HepG2 (cell line): ENCODE measurements around the gene GRIA3. TPM values are rescaled to one million over a fixed set of nuclear protein-coding genes. Genes with fewer than 3 reads are reported as not detected.

Experiments used
- ATAC-seq: fragments of 200-7000 bp; cut with Tn5 transposase; 3 replicates; pipeline ENCODE4 v1.9.1; 2020; ENCODE audit warnings: mild to moderate bottlenecking, moderate library complexity
- BruUV-seq: library from RNA; stranded (reverse); fragments of 400-500 nt; replicated peaks from 2 replicates; lab custom pipeline; 2021; lab: Mats Ljungman, UMichigan
- CTCF ChIA-PET: fragments of 300-600 bp; formaldehyde crosslinking; extraction: SDS; loops from one replicate; lab custom pipeline; 2021; ENCODE audit warnings: low total read pairs, inconsistent platforms, low intra/inter-chr PET ratio; lab: Yijun Ruan, JAX
- POLR2A ChIA-PET: fragments of 350-600 bp; sonication (Branson Sonifier 250); formaldehyde crosslinking; loops from one replicate; lab custom pipeline; 2020; ENCODE audit warnings: antibody characterized with exemption, inconsistent platforms; lab: Yijun Ruan, JAX
- DNase-seq: peaks from one replicate; pipeline ENCODE4 v3.0.0-alpha.2; 2015; ENCODE audit warnings: low spot score
- FAIRE-seq: peaks from 3 replicates; lab custom pipeline; 2011; peaks lifted over from hg19 to GRCh38; lab: Jason Lieb, UNC
- H2AFZ ChIP-seq: one replicate; pipeline ENCODE4 v1.6.1; 2011; ENCODE audit warnings: low read length, inconsistent platforms
- H3K27ac ChIP-seq: fragments of 300-600 bp; 3 replicates; pipeline ENCODE4 v1.8.0; 2011; ENCODE audit warnings: mixed run types, mild to moderate bottlenecking, mixed read lengths, low read length, inconsistent platforms; ENCODE audit not compliant: insufficient read depth; ENCODE audit errors: extremely low read length
- H3K27me3 ChIP-seq, 2 experiments: fragments of 200-600 bp in 1 of 2; 2 replicates in 1 of 2; 3 replicates in 1 of 2; pipeline versions ENCODE4 v1.6.0 to v1.8.0; 2011; ENCODE audit warnings: low read length in 2 of 2, mild to moderate bottlenecking in 2 of 2, moderate library complexity in 2 of 2, inconsistent platforms in 1 of 2; ENCODE audit not compliant: insufficient read depth in 2 of 2, control insufficient read depth in 1 of 2
- H3K36me3 ChIP-seq, 2 experiments: fragments of 200-600 bp in 1 of 2; replicated peaks in 1 of 2; 2 replicates in 1 of 2; 3 replicates in 1 of 2; pipeline versions ENCODE4 v1.5.1 to v1.8.0; 2011; ENCODE audit warnings: low read length in 2 of 2, inconsistent platforms in 1 of 2; ENCODE audit not compliant: insufficient read depth in 2 of 2, control insufficient read depth in 1 of 2
- H3K4me1 ChIP-seq: 2 replicates; pipeline ENCODE4 v1.5.1; 2012; ENCODE audit warnings: low read length, inconsistent platforms; ENCODE audit not compliant: insufficient read depth
- H3K4me2 ChIP-seq: 2 replicates; pipeline ENCODE4 v1.6.0; 2011; ENCODE audit warnings: low read depth, low read length, inconsistent platforms
- H3K4me3 ChIP-seq, 3 experiments: fragments of 200-600 bp in 1 of 3; sonication (generic), shearing (Covaris generic) in 1 of 3; replicated peaks in 1 of 3; 2 replicates each; pipeline ENCODE4 v1.5.1; 2011 to 2016; ENCODE audit warnings: low read length in 3 of 3, inconsistent platforms in 2 of 3, low read depth in 2 of 3, mild to moderate bottlenecking in 2 of 3, control low read depth in 1 of 3, mixed read lengths in 1 of 3; ENCODE audit not compliant: insufficient read depth in 1 of 3
- H3K79me2 ChIP-seq: one replicate; pipeline ENCODE4 v1.6.1; 2011; ENCODE audit warnings: low read length, inconsistent platforms; ENCODE audit not compliant: insufficient read depth
- H3K9ac ChIP-seq: 2 replicates; pipeline ENCODE4 v1.6.0; 2011; ENCODE audit warnings: mild to moderate bottlenecking, low read depth, low read length, inconsistent platforms; ENCODE audit not compliant: insufficient read depth
- H3K9me3 ChIP-seq: 2 replicates; pipeline ENCODE4 v1.5.1; 2012; ENCODE audit warnings: mild to moderate bottlenecking, low read length
- H4K20me1 ChIP-seq: 2 replicates; pipeline ENCODE4 v1.6.0; 2011; ENCODE audit warnings: inconsistent platforms, mild to moderate bottlenecking, low read length, moderate library complexity; ENCODE audit not compliant: insufficient read depth
- BCL6 ChIP-seq: IDR thresholded peaks from 2 replicates; pipeline ENCODE4 v1.6.1; 2016; ENCODE audit warnings: missing genetic modification reagents, missing compliant biosample characterization
- CHCHD3 ChIP-seq: sonication (generic); formaldehyde crosslinking; IDR thresholded peaks from 2 replicates; pipeline ENCODE4 v1.8.0; 2022; ENCODE audit warnings: mild to moderate bottlenecking, missing genetic modification reagents, moderate library complexity
- KDM1A ChIP-seq: IDR thresholded peaks from 2 replicates; pipeline ENCODE4 v1.6.1; 2016; ENCODE audit warnings: missing compliant biosample characterization
- REPIN1 ChIP-seq: sonication (generic); formaldehyde crosslinking; IDR thresholded peaks from 2 replicates; pipeline ENCODE4 v1.8.0; 2022; ENCODE audit warnings: missing genetic modification reagents, low read depth, mild to moderate bottlenecking, borderline replicate concordance
- SNAPC2 ChIP-seq: sonication (generic); formaldehyde crosslinking; IDR thresholded peaks from 2 replicates; pipeline ENCODE4 v1.8.1; 2022; ENCODE audit warnings: mild to moderate bottlenecking, missing genetic modification reagents
- ZIK1 ChIP-seq: sonication (generic); formaldehyde crosslinking; IDR thresholded peaks from 2 replicates; pipeline ENCODE4 v1.5.0; 2020; ENCODE audit warnings: mild to moderate bottlenecking, low read depth, missing genetic modification reagents, borderline replicate concordance
- ZNF629 ChIP-seq: sonication (generic); formaldehyde crosslinking; conservative IDR thresholded peaks from 2 replicates; pipeline ENCODE4 v1.5.0; 2020; ENCODE audit warnings: missing genetic modification reagents
- ZNF782 ChIP-seq: sonication (generic); formaldehyde crosslinking; IDR thresholded peaks from 2 replicates; pipeline ENCODE4 v1.4.0; 2020; ENCODE audit warnings: missing genetic modification reagents, mild to moderate bottlenecking, borderline replicate concordance
- WGBS: methylation state at CpG from one replicate; pipeline ENCODE4 v1.1.6; 2017; ENCODE audit warnings: low lambda C conversion rate; 5-methylcytosine and 5-hydroxymethylcytosine counted together
- in situ Hi-C: cut with HindIII; loops from 2 replicates; pipeline ENCODE4 v1.10.0; 2017; ENCODE audit warnings: low pct_unique_long_range_greater_than_20kb; ENCODE audit not compliant: extremely low pct_ligation_motif_present
- intact Hi-C: fragments of 100-400 bp; cut with micrococcal nuclease; formaldehyde crosslinking; loops from one replicate; pipeline ENCODE4 v1.10.0; 2022; ENCODE audit not compliant: unreplicated experiment
- polyA plus RNA-seq, 8 experiments: library from polyadenylated mRNA; depleted of rRNA in 3 of 8; stranded (reverse) in 7 of 8; unstranded in 1 of 8; fragments of >200 nt; fragmentation: Illumina TruSeq in 4 of 8; extraction: Trizol in 4 of 8; gene quantifications; 2 replicates each; pipeline versions ENCODE4 v1.2.1 to v1.2.3, GENCODE V29; 2011 to 2016; ENCODE audit warnings: low read depth in 4 of 8, missing spikeins in 1 of 8, mixed read lengths in 1 of 8; ENCODE audit not compliant: insufficient read depth in 1 of 8
- total RNA-seq, 5 experiments: library from RNA; depleted of rRNA; stranded (reverse); fragments of >200 nt; fragmentation: Illumina TruSeq; extraction: Trizol; gene quantifications; 2 replicates each; pipeline ENCODE4 v1.2.3, GENCODE V29; 2016; ENCODE audit warnings: low read depth in 1 of 5
- TF ChIP-seq, protein P1 (sequence below): sonication (generic); formaldehyde crosslinking; IDR thresholded peaks from 2 replicates; pipeline ENCODE4 v1.4.0; 2020; ENCODE audit warnings: missing genetic modification reagents
- TF ChIP-seq, protein P2 (sequence below): sonication (generic); formaldehyde crosslinking; IDR thresholded peaks from 2 replicates; pipeline ENCODE4 v1.5.0; 2020; ENCODE audit warnings: missing genetic modification reagents
- TF ChIP-seq, protein P3 (sequence below): sonication (generic); formaldehyde crosslinking; IDR thresholded peaks from 2 replicates; pipeline ENCODE4 v1.4.0; 2020; ENCODE audit warnings: missing genetic modification reagents, mild to moderate bottlenecking, borderline replicate concordance

The GRIA3 gene
- total and polyA plus RNA-seq, 2 of the 13 experiments (the other 11 are each of a cell fraction or from before 2014, with no cell fraction given) = not detected

DNA sequence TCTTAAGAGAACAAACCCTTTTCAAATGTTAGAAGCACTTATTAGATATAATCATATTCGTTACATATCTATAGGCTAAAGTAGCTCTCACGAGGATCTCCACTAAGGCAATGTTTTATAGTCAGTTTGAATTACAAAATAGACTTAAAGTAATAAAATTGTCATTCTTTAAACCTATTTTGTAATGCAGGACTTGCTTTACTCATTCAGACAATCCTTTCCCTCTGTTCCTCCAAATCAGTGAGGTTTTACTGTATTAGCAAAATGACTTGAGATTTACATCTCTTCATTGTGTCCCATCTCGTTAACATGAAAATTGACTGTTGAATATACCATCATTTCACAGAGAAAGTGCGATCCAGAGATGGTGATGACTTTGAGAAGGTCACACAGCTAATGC, 284.4 kb downstream of the GRIA3 start:
- Histone ChIP-seq H3K36me3 (no peaks in the 10 kb centered on the region), H3K9ac (no peak overlapping the region), H4K20me1 (no peaks in the 10 kb centered on the region), H3K79me2 (no peaks in the 10 kb centered on the region), H3K27ac (no peak overlapping the region), H3K4me2 (no peak overlapping the region), H3K4me1 (peaks cover 17% of the 10 kb centered on the region), H2AFZ (no peak overlapping the region), H3K9me3 (no peaks in the 10 kb centered on the region), H3K27me3 (no peaks in the 10 kb centered on the region), H3K4me3 (no peak overlapping the region)
- ChIA-PET POLR2A (no interaction called here), CTCF (no interaction called here)
- TF ChIP-seq BCL6 = no peak
- TF ChIP-seq, protein P1, sequence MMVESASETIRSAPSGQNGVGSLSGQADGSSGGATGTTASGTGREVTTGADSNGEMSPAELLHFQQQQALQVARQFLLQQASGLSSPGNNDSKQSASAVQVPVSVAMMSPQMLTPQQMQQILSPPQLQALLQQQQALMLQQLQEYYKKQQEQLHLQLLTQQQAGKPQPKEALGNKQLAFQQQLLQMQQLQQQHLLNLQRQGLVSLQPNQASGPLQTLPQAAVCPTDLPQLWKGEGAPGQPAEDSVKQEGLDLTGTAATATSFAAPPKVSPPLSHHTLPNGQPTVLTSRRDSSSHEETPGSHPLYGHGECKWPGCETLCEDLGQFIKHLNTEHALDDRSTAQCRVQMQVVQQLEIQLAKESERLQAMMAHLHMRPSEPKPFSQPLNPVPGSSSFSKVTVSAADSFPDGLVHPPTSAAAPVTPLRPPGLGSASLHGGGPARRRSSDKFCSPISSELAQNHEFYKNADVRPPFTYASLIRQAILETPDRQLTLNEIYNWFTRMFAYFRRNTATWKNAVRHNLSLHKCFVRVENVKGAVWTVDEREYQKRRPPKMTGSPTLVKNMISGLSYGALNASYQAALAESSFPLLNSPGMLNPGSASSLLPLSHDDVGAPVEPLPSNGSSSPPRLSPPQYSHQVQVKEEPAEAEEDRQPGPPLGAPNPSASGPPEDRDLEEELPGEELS (CRISPR knock-in tag) = no peak
- no peak for TF ChIP-seq ZIK1 (CRISPR knock-in tag)
- in situ Hi-C loops (no loop called here), intact Hi-C loops (no loop called here)
- FAIRE-seq (no peak), DNase-seq (no peak), ATAC-seq (no peak)
- BruUV-seq = no TSS peak
- WGBS = 26% methylated on average over 4 of the region's 4 CpGs

DNA sequence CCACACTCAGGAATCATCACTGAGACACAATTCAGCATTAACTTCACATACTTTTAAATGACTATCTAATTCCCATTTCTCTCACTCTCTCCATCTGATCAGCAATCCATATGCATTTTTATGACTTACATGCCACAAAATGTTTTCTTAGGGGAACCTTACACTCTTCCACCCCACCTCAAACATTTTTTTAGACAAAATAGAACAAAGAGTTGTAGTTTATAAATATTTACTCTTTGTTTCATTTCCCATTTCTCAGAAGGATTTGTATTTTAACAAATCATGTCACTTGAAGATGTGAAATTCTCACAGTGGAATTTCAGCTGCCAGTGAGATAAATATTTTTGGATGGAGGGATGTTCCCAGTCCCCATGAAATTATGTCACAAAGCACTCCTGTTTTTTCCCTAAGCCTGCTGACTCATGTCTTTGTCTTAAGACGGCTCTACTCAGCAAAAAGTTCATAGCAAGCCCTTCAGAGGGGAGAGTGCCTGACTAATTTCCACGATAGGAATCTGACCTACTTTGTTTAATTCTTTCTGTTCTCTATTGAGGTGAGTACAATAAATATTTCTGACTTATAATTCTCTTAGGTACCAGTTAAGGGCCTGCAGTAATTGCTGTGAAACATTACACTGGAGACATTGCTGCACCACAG, 291.1 kb downstream of the GRIA3 start:
- no peak overlapping the region for H3K27ac ChIP-seq
- H3K4me3 ChIP-seq = no peak overlapping the region
- no peak overlapping the region for H2AFZ ChIP-seq
- BruUV-seq = no TSS peak
- POLR2A ChIA-PET = no interaction called here
- intact Hi-C loops = no loop called here
- H3K79me2 ChIP-seq = no peaks in the 10 kb centered on the region
- no peaks in the 10 kb centered on the region for H3K9me3 ChIP-seq
- ATAC-seq (no peak), DNase-seq (no peak), FAIRE-seq (no peak)
- in situ Hi-C loops = no loop called here
- CTCF ChIA-PET = no interaction called here
- no peaks in the 10 kb centered on the region for H3K27me3 ChIP-seq
- no peaks in the 10 kb centered on the region for H3K4me1 ChIP-seq
- no peaks in the 10 kb centered on the region for H4K20me1 ChIP-seq
- no peak overlapping the region for H3K9ac ChIP-seq
- 0% methylated on average over 2 of the region's 2 CpGs for WGBS
- H3K4me2 ChIP-seq = no peak overlapping the region
- no peaks in the 10 kb centered on the region for H3K36me3 ChIP-seq
- TF ChIP-seq SNAPC2 (CRISPR knock-in tag) = no peak
- no peak for TF ChIP-seq KDM1A
- TF ChIP-seq CHCHD3 (CRISPR knock-in tag) = no peak
- TF ChIP-seq ZNF782 (CRISPR knock-in tag) = no peak
- TF ChIP-seq REPIN1 = no peak
- TF ChIP-seq, protein P2, sequence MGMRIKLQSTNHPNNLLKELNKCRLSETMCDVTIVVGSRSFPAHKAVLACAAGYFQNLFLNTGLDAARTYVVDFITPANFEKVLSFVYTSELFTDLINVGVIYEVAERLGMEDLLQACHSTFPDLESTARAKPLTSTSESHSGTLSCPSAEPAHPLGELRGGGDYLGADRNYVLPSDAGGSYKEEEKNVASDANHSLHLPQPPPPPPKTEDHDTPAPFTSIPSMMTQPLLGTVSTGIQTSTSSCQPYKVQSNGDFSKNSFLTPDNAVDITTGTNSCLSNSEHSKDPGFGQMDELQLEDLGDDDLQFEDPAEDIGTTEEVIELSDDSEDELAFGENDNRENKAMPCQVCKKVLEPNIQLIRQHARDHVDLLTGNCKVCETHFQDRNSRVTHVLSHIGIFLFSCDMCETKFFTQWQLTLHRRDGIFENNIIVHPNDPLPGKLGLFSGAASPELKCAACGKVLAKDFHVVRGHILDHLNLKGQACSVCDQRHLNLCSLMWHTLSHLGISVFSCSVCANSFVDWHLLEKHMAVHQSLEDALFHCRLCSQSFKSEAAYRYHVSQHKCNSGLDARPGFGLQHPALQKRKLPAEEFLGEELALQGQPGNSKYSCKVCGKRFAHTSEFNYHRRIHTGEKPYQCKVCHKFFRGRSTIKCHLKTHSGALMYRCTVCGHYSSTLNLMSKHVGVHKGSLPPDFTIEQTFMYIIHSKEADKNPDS (CRISPR knock-in tag) = no peak
- TF ChIP-seq, protein P3, sequence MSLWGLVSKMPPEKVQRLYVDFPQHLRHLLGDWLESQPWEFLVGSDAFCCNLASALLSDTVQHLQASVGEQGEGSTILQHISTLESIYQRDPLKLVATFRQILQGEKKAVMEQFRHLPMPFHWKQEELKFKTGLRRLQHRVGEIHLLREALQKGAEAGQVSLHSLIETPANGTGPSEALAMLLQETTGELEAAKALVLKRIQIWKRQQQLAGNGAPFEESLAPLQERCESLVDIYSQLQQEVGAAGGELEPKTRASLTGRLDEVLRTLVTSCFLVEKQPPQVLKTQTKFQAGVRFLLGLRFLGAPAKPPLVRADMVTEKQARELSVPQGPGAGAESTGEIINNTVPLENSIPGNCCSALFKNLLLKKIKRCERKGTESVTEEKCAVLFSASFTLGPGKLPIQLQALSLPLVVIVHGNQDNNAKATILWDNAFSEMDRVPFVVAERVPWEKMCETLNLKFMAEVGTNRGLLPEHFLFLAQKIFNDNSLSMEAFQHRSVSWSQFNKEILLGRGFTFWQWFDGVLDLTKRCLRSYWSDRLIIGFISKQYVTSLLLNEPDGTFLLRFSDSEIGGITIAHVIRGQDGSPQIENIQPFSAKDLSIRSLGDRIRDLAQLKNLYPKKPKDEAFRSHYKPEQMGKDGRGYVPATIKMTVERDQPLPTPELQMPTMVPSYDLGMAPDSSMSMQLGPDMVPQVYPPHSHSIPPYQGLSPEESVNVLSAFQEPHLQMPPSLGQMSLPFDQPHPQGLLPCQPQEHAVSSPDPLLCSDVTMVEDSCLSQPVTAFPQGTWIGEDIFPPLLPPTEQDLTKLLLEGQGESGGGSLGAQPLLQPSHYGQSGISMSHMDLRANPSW (CRISPR knock-in tag) = no peak
- TF ChIP-seq ZNF629 (CRISPR knock-in tag) = no peak
